ENCODE measurements around the gene ZNF581. TPM values are rescaled to one million over a fixed set of nuclear protein-coding genes. Genes with fewer than 3 reads are reported as not detected.

The ZNF581 gene
- total RNA-seq, 3 donors from 2014 or later, result 10.7 to 16.8 (median 16.7) TPM

GRCh38 chr19:55680339-55681130 lies 37.1 kb downstream of the ZNF581 start:
- Histone ChIP-seq H3K9me3 (no peaks in the 10 kb centered on the region), H3K4me1 (peaks cover 0 to 20% of the 10 kb centered on the region in 2 donors), H3K36me3 (peaks cover 11% of the 10 kb centered on the region), H3K27me3 (no peaks in the 10 kb centered on the region), H3K4me3 (no peak overlapping the region), H3K27ac (no peak overlapping the region)
- TF ChIP-seq POLR2AphosphoS5 (IDR thresholded peaks at IDR 0.05), result no peak
- no peak for TF ChIP-seq CTCF (IDR thresholded peaks at IDR 0.05)
- no peak for TF ChIP-seq POLR2A (IDR thresholded peaks at IDR 0.05)
- DNase-seq (ENCODE audit: low spot score in 2 of 2), result no peak
- intact Hi-C loops (cut with DNase I; ENCODE audit: low total_unique reads), result no loop called here

GRCh38 chr19:55681131-55682092 lies 38.0 kb downstream of the ZNF581 start:
- no peaks in the 10 kb centered on the region for H3K27me3 ChIP-seq
- no peaks in the 10 kb centered on the region for H3K9me3 ChIP-seq
- TF ChIP-seq POLR2A (IDR thresholded peaks at IDR 0.05) (no peak), POLR2AphosphoS5 (IDR thresholded peaks at IDR 0.05) (no peak), CTCF (IDR thresholded peaks at IDR 0.05) (no peak)
- H3K36me3 ChIP-seq, result peaks cover 11% of the 10 kb centered on the region
- intact Hi-C loops (cut with DNase I; ENCODE audit: low total_unique reads), result no loop called here
- no peak overlapping the region for H3K27ac ChIP-seq
- peaks cover 0 to 14% of the 10 kb centered on the region in 2 donors for H3K4me1 ChIP-seq
- no peak for DNase-seq (ENCODE audit: low spot score in 2 of 2)
- no peak overlapping the region for H3K4me3 ChIP-seq

- intact Hi-C loops (cut with DNase I; ENCODE audit: low total_unique reads), result no loop called here
- H3K27me3 ChIP-seq, result no peaks in the 10 kb centered on the region
- H3K4me3 ChIP-seq, result no peak overlapping the region
- TF ChIP-seq CTCF (IDR thresholded peaks at IDR 0.05) (no peak), POLR2A (IDR thresholded peaks at IDR 0.05) (no peak), POLR2AphosphoS5 (IDR thresholded peaks at IDR 0.05) (no peak)
- peaks cover 7% of the 10 kb centered on the region for H3K36me3 ChIP-seq
- H3K4me1 ChIP-seq, result no peaks in the 10 kb centered on the region
- H3K27ac ChIP-seq, result no peak overlapping the region
- DNase-seq (ENCODE audit: low spot score in 2 of 2), result no peak
- no peaks in the 10 kb centered on the region for H3K9me3 ChIP-seq
Observed at GRCh38 chr19:55683449-55684261, 40.2 kb downstream of the ZNF581 start.

GRCh38 chr19:55684946-55685681 lies 41.7 kb downstream of the ZNF581 start:
- Histone ChIP-seq H3K36me3 (peaks cover 10% of the 10 kb centered on the region), H3K9me3 (no peaks in the 10 kb centered on the region), H3K4me3 (no peak overlapping the region), H3K27ac (no peak overlapping the region), H3K4me1 (no peaks in the 10 kb centered on the region), H3K27me3 (no peaks in the 10 kb centered on the region)
- TF ChIP-seq POLR2A (IDR thresholded peaks at IDR 0.05) (no peak), POLR2AphosphoS5 (IDR thresholded peaks at IDR 0.05) (no peak), CTCF (IDR thresholded peaks at IDR 0.05) (no peak)
- intact Hi-C loops (cut with DNase I; ENCODE audit: low total_unique reads), result no loop called here
- DNase-seq (ENCODE audit: low spot score in 2 of 2), result no peak
